Stomach (tissue), 9 donors: ENCODE data around the gene GABRP. TPM values are rescaled to one million over a fixed set of nuclear protein-coding genes. Genes with fewer than 3 reads are reported as not detected.
A peak's percentile ranks its signal among the peaks of the same experiment; 100 is the strongest.

Experiments used
- DNase-seq, 2 donors: peaks; one replicate each; pipeline versions ENCODE4 v3.0.0 to v3.0.0-alpha.2; 2013 to 2019
- H3K27ac ChIP-seq, 5 donors: fragments of 200-600 bp in 4 of 5; sonication (generic) in 4 of 5; one replicate each; pipeline ENCODE4 v1.5.1; 2013 to 2019; ENCODE audit warnings: mild to moderate bottlenecking in 1 of 5, moderate library complexity in 1 of 5
- H3K27me3 ChIP-seq, 3 donors: fragments of 200-600 bp; sonication (generic); one replicate each; pipeline ENCODE4 v1.5.1; 2017 to 2019; ENCODE audit warnings: mixed run types in 1 of 3
- H3K36me3 ChIP-seq, 4 donors: fragments of 200-600 bp; sonication (generic); 1 replicate in 3 of 4; 2 replicates in 1 of 4; pipeline ENCODE4 v1.5.1; 2016 to 2019
- H3K4me1 ChIP-seq, 4 donors: fragments of 200-600 bp; sonication (generic); one replicate each; pipeline ENCODE4 v1.5.1; 2016 to 2019
- H3K4me3 ChIP-seq, 4 donors: fragments of 200-600 bp; sonication (generic) in 3 of 4; one replicate each; pipeline ENCODE4 v1.5.1; 2016 to 2019; ENCODE audit warnings: mild to moderate bottlenecking in 1 of 4
- H3K9me3 ChIP-seq, 4 donors: fragments of 200-600 bp; sonication (generic); one replicate each; pipeline ENCODE4 v1.5.1; 2016 to 2019
- CTCF ChIP-seq, 7 experiments: fragments of 450-650 bp in 4 of 7; fragments of 200-600 bp in 3 of 7; sonication (generic) in 3 of 7; IDR thresholded peaks; one replicate each; pipeline ENCODE4 v1.5.1; 2016 to 2019; ENCODE audit warnings: antibody characterized with exemption in 7 of 7, control low read depth in 2 of 7, mild to moderate bottlenecking in 1 of 7
- EP300 ChIP-seq: sonication (generic); formaldehyde crosslinking; IDR thresholded peaks from one replicate; pipeline ENCODE4 v1.6.1; 2017; ENCODE audit warnings: antibody characterized with exemption
- POLR2A ChIP-seq, 4 donors: fragments of 450-650 bp; IDR thresholded peaks; one replicate each; pipeline ENCODE4 v1.6.1; 2016; ENCODE audit warnings: antibody characterized with exemption in 4 of 4, control low read depth in 2 of 4, mild to moderate bottlenecking in 1 of 4, moderate library complexity in 1 of 4
- POLR2AphosphoS5 ChIP-seq, 3 donors: sonication (generic); formaldehyde crosslinking; IDR thresholded peaks; one replicate each; pipeline ENCODE4 v1.6.1; 2016; ENCODE audit warnings: antibody characterized with exemption in 3 of 3
- WGBS, 5 donors: extraction: QIAGEN DNeasy Blood & Tissue Kit in 3 of 5; methylation state at CpG; one replicate each; pipeline versions ENCODE4 v1.1.5 to v1.1.7; 2013 to 2018; 5-methylcytosine and 5-hydroxymethylcytosine counted together
- intact Hi-C: fragments of 100-400 bp; cut with DNase I; formaldehyde crosslinking; loops from one replicate; pipeline ENCODE4 v1.15.1; 2023; ENCODE audit warnings: low total_unique reads
- polyA plus RNA-seq, 3 donors: library from polyadenylated mRNA; stranded (reverse); fragments of 200-250 nt; gene quantifications; one replicate each; pipeline ENCODE4 v1.2.3, GENCODE V29; 2013
- total RNA-seq, 5 donors: library from RNA; depleted of rRNA; stranded (reverse); fragments of >200 nt; gene quantifications; one replicate each; pipeline versions ENCODE4 v1.1.0 to v1.2.3, GENCODE V29; 2014 to 2016
- donor health status: healthy with polysubstance abuse.
- donor health status: Bipolar disorder and iron deficiency.
- donor health status: healthy.

Gene GABRP
- total and polyA plus RNA-seq, 8 donors, result under 0.01 to 31.7 (median 1.0) TPM; not detected in 2

- H3K4me3 ChIP-seq, result no peak overlapping the region
- intact Hi-C loops, result no loop called here
- 93 to 96% (median 94%) methylated on average over 5 of the region's 5 CpGs for WGBS, 5 donors
- H3K9me3 ChIP-seq, result no peaks in the 10 kb centered on the region
- H3K27ac ChIP-seq, result no peak overlapping the region
- no peaks in the 10 kb centered on the region for H3K27me3 ChIP-seq
- DNase-seq, result no peak
- no peaks in the 10 kb centered on the region for H3K36me3 ChIP-seq
- H3K4me1 ChIP-seq, result peaks cover 0 to 5% (median 4%) of the 10 kb centered on the region in 4 donors
- TF ChIP-seq POLR2AphosphoS5 (IDR thresholded peaks at IDR 0.05) (no peak), POLR2A (IDR thresholded peaks at IDR 0.05) (no peak), CTCF (IDR thresholded peaks at IDR 0.05) (no peak), EP300 (no peak)
Observed at GRCh38 chr5:170774831-170775230, 8.7 kb upstream of the GABRP start.

GRCh38 chr5:170781946-170782345 is 1.6 kb upstream of the GABRP start:
- Histone ChIP-seq H3K36me3 (no peaks in the 10 kb centered on the region), H3K9me3 (no peaks in the 10 kb centered on the region), H3K4me1 (peaks cover 0 to 21% (median 13%) of the 10 kb centered on the region in 4 donors), H3K27me3 (no peaks in the 10 kb centered on the region), H3K27ac (peak overlapping the region in 2 of 5 donors; percentile 48 to 76), H3K4me3 (no peak overlapping the region)
- TF ChIP-seq POLR2A (IDR thresholded peaks at IDR 0.05) (no peak), POLR2AphosphoS5 (IDR thresholded peaks at IDR 0.05) (no peak), CTCF (IDR thresholded peaks at IDR 0.05) (no peak), EP300 (no peak)
- intact Hi-C loops, result no loop called here
- 50 to 85% (median 64%) methylated on average over 1 of the region's 1 CpG for WGBS, 5 donors
- DNase-seq, result peak in 1 of 2 donors; percentile 11

- TF ChIP-seq POLR2AphosphoS5 (IDR thresholded peaks at IDR 0.05), result no peak
- peaks cover 0 to 21% (median 13%) of the 10 kb centered on the region in 4 donors for H3K4me1 ChIP-seq
- H3K27ac ChIP-seq, result peak overlapping the region in 2 of 5 donors; percentile 48 to 76
- intact Hi-C loops, result no loop called here
- H3K27me3 ChIP-seq, result no peaks in the 10 kb centered on the region
- WGBS, 5 donors, result 40 to 53% (median 40%) methylated on average over 6 of the region's 6 CpGs
- H3K4me3 ChIP-seq, result no peak overlapping the region
- peak; percentile 56 to 71 for DNase-seq
- H3K36me3 ChIP-seq, result no peaks in the 10 kb centered on the region
- no peaks in the 10 kb centered on the region for H3K9me3 ChIP-seq
Observed at GRCh38 chr5:170782438-170782837, 1.1 kb upstream of the GABRP start.

- no peak for TF ChIP-seq EP300
- no peak for TF ChIP-seq CTCF (IDR thresholded peaks at IDR 0.05)
- no peak for TF ChIP-seq POLR2A (IDR thresholded peaks at IDR 0.05)
- TF ChIP-seq POLR2AphosphoS5 (IDR thresholded peaks at IDR 0.05), result no peak
- Histone ChIP-seq H3K36me3 (no peaks in the 10 kb centered on the region), H3K27ac (no peak overlapping the region), H3K4me1 (peaks cover 0 to 21% (median 13%) of the 10 kb centered on the region in 4 donors), H3K4me3 (no peak overlapping the region), H3K9me3 (no peaks in the 10 kb centered on the region), H3K27me3 (no peaks in the 10 kb centered on the region)
- 74 to 91% (median 79%) methylated on average over 3 of the region's 3 CpGs for WGBS, 5 donors
- DNase-seq, result no peak
- intact Hi-C loops, result no loop called here
Observed at GRCh38 chr5:170785416-170785815, 1.9 kb downstream of the GABRP start.

GRCh38 chr5:170787216-170787615 is 3.7 kb downstream of the GABRP start:
- no peak overlapping the region for H3K27ac ChIP-seq

More at GRCh38 chr5:170787216-170787615, 3.7 kb downstream of the GABRP start:
- H3K27me3 ChIP-seq, result no peaks in the 10 kb centered on the region
- intact Hi-C loops, result no loop called here
- H3K9me3 ChIP-seq, result no peaks in the 10 kb centered on the region
- TF ChIP-seq POLR2A (IDR thresholded peaks at IDR 0.05) (no peak), CTCF (IDR thresholded peaks at IDR 0.05) (no peak), POLR2AphosphoS5 (IDR thresholded peaks at IDR 0.05) (no peak)
- no peak overlapping the region for H3K4me3 ChIP-seq
- no peak for DNase-seq
- peaks cover 0 to 17% (median 9%) of the 10 kb centered on the region in 4 donors for H3K4me1 ChIP-seq
- 74 to 85% (median 80%) methylated on average over 5 of the region's 5 CpGs for WGBS, 5 donors
- no peaks in the 10 kb centered on the region for H3K36me3 ChIP-seq
